Progenitor cell of endocrine pancreas (in vitro differentiated cells): ENCODE results near the gene HAPLN3. TPM values are rescaled to one million over a fixed set of nuclear protein-coding genes. Genes with fewer than 3 reads are reported as not detected.

Experiments used
- DNase-seq: peaks from one replicate; pipeline ENCODE4 v3.0.0; 2021; ENCODE audit warnings: low spot score; ENCODE audit not compliant: unreplicated experiment
- H3K27ac Mint-ChIP-seq: 2 replicates; pipeline ENCODE4 v1.8.0; 2021; ENCODE audit warnings: mild to moderate bottlenecking, moderate library complexity, mixed read lengths
- H3K27me3 Mint-ChIP-seq: 2 replicates; pipeline ENCODE4 v1.8.0; 2021; ENCODE audit warnings: mixed read lengths
- H3K36me3 Mint-ChIP-seq: 2 replicates; pipeline ENCODE4 v1.8.0; 2022; ENCODE audit warnings: mixed read lengths; ENCODE audit not compliant: insufficient read depth
- H3K4me1 Mint-ChIP-seq: 2 replicates; pipeline ENCODE4 v1.8.0; 2021; ENCODE audit warnings: low read depth, mixed read lengths
- H3K4me3 Mint-ChIP-seq: 2 replicates; pipeline ENCODE4 v1.8.0; 2021; ENCODE audit warnings: low read depth, mild to moderate bottlenecking, moderate library complexity, mixed read lengths
- H3K9me3 Mint-ChIP-seq: 2 replicates; pipeline ENCODE4 v1.8.0; 2021; ENCODE audit warnings: low read depth, mixed read lengths
- total RNA-seq: library from RNA; stranded (reverse); gene quantifications from 2 replicates; pipeline ENCODE4 v1.2.1, GENCODE V29; 2021
- TF ChIP-seq, protein P1 (sequence below): fragments of 200-600 bp; sonication (generic); IDR thresholded peaks from one replicate; pipeline ENCODE4 v1.5.0; 2021; ENCODE audit warnings: antibody characterized with exemption, mild to moderate bottlenecking; ENCODE audit not compliant: unreplicated experiment

Gene HAPLN3
- total RNA-seq, 1 donor from 2014 or later, result 8.4 TPM

DNA sequence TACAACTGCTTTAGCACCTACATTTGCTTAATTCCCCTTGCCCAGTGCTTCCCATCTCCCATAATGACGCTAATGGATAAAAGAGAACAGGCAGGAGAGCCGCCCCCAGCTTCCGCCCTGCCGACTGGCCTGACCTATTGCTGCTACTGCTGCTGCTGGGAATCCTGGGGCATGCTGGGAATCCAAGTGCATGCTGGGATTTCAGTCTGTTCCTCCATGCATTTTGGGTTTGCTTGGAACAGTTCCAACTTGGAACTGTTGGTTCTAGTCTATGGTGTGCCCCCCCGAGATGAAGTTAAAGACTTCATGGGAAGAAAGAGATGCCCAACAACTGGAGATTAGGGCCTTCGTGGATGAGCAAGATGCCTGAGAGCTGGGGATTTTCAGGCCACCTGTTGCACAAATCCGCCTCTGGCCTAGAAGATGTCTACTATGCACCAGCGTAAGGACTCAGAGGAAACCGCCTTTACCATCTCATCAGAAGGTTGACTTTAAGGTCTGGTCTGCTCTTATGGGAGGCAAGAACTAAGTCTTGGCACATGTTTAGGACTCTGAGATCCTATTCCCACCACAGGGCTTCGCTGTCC is 29.0 kb downstream of the HAPLN3 start:
- no peak for DNase-seq
- TF ChIP-seq, protein P1, sequence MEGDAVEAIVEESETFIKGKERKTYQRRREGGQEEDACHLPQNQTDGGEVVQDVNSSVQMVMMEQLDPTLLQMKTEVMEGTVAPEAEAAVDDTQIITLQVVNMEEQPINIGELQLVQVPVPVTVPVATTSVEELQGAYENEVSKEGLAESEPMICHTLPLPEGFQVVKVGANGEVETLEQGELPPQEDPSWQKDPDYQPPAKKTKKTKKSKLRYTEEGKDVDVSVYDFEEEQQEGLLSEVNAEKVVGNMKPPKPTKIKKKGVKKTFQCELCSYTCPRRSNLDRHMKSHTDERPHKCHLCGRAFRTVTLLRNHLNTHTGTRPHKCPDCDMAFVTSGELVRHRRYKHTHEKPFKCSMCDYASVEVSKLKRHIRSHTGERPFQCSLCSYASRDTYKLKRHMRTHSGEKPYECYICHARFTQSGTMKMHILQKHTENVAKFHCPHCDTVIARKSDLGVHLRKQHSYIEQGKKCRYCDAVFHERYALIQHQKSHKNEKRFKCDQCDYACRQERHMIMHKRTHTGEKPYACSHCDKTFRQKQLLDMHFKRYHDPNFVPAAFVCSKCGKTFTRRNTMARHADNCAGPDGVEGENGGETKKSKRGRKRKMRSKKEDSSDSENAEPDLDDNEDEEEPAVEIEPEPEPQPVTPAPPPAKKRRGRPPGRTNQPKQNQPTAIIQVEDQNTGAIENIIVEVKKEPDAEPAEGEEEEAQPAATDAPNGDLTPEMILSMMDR, result no peak
- no peaks in the 10 kb centered on the region for H3K4me1 Mint-ChIP-seq
- peaks cover 10% of the 10 kb centered on the region for H3K27me3 Mint-ChIP-seq
- H3K36me3 Mint-ChIP-seq, result no peaks in the 10 kb centered on the region
- no peak overlapping the region for H3K4me3 Mint-ChIP-seq
- H3K9me3 Mint-ChIP-seq, result peaks cover 3% of the 10 kb centered on the region
- H3K27ac Mint-ChIP-seq, result no peak overlapping the region

DNA sequence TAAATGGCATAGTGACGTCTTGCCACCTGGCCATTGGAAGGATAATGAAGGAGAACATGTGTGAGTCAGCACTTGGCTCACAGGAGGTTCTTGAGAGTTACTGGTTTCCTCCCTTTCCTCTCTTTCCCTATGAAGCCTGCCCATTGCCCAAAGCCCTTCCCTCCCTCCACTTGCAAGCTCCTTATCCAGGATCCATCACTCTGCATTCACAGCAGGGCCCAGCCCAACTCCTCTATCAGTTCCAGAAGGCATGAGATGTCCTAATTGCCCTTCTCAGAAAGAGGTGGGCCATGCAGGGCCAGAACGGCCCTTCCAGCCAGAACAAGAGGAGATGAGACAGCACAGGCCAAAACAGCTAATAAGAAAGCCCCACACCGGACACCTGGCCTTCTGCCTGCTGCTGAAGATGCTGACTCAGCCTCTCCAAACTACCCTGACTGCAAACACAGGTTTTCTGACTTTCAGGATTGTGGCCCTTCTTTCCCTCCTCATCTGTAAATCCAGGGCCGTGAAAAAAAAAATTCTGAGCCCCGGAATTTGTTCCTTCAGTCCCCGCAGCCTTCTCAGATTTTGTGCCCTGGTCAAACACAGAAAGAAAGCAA is 29.7 kb downstream of the HAPLN3 start:
- TF ChIP-seq, protein P1, result no peak
- H3K9me3 Mint-ChIP-seq, result peaks cover 3% of the 10 kb centered on the region
- no peak for DNase-seq
- no peak overlapping the region for H3K4me3 Mint-ChIP-seq
- H3K27ac Mint-ChIP-seq, result no peak overlapping the region
- H3K27me3 Mint-ChIP-seq, result peaks cover 10% of the 10 kb centered on the region
- H3K4me1 Mint-ChIP-seq, result no peaks in the 10 kb centered on the region
- H3K36me3 Mint-ChIP-seq, result no peaks in the 10 kb centered on the region

DNA sequence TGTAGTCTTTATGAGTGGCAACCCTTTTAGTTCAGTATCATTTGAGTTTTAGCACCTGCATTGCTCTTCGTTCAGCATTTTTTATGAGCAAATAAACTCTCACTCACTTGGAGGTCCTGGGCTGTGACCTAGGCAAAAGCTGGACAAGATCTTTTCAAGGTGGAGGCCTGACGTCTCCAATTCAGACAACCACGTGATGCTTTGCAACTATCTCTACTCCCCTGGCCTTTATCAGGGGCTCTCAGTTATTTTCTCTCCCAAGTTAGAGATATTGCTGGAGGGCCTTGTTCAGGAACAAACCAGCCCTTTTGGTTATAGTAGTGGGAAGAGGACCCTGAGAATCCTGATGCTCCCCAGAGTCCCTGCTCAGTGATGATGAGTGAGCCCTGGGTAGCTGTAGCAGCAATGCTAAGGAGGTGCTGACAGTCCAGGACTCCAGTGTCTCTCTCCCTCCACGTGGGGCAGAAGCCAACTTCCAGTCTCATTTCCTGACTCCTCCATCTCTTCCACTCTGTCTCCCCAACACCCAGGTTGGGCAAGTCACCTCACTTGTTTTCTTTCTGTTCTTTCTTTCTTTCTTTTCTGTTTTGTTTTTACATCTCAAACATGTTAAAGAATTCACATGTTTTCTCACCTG is 30.4 kb downstream of the HAPLN3 start:
- Mint-ChIP-seq H3K4me3 (no peak overlapping the region), H3K4me1 (no peaks in the 10 kb centered on the region), H3K36me3 (no peaks in the 10 kb centered on the region), H3K27ac (no peak overlapping the region), H3K9me3 (peaks cover 3% of the 10 kb centered on the region), H3K27me3 (peaks cover 10% of the 10 kb centered on the region)
- TF ChIP-seq, protein P1, result no peak
- no peak for DNase-seq

DNA sequence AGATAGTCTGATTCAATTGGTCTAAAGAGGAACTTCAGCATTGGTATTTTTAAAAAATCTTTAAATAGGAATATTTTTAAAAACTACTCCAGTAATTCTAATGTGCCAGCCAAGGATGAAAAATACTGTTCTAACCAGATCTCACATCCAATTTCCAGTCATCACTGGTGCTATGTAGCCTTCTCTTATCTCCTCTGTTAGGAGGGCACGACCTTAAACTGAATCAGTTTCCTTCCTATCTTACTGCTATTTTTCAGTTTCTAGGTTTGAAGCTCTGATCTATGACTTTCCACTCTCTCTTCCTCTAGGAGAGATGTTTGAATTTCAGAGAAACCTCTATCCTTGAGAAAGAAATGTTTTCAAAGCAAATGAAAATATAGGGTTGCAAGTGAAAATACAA is 31.9 kb downstream of the HAPLN3 start:
- H3K4me1 Mint-ChIP-seq, result no peaks in the 10 kb centered on the region
- TF ChIP-seq, protein P1, result no peak
- peaks cover 3% of the 10 kb centered on the region for H3K9me3 Mint-ChIP-seq
- no peak overlapping the region for H3K27ac Mint-ChIP-seq
- H3K4me3 Mint-ChIP-seq, result no peak overlapping the region
- H3K36me3 Mint-ChIP-seq, result no peaks in the 10 kb centered on the region
- H3K27me3 Mint-ChIP-seq, result peaks cover 12% of the 10 kb centered on the region
- DNase-seq, result no peak

DNA sequence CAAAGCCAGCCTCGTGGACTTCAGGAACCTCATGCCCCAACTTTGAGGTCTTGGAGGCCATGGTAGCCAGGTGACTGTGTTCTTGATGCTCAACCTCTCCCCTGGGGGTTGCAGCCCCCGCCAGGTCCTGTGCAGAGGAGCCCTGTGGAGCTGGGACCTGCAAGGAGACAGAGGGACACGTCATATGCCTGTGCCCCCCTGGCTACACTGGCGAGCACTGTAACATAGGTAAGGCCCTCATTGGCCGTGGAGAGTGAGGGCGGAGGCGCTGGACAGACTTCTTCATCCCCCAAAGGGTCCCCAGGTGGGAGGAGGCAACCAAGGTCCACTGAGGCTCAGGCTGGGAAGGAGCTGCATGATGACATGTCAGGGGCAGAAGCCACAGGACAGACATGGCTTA is 35.1 kb downstream of the HAPLN3 start:
- no peaks in the 10 kb centered on the region for H3K36me3 Mint-ChIP-seq
- no peaks in the 10 kb centered on the region for H3K4me1 Mint-ChIP-seq
- H3K27ac Mint-ChIP-seq, result no peak overlapping the region
- H3K27me3 Mint-ChIP-seq, result peaks cover 3% of the 10 kb centered on the region
- TF ChIP-seq, protein P1, result no peak
- DNase-seq, result no peak
- peaks cover 3% of the 10 kb centered on the region for H3K9me3 Mint-ChIP-seq
- no peak overlapping the region for H3K4me3 Mint-ChIP-seq
